K562 (cell line): ENCODE measurements around the gene TOR1A. TPM values are rescaled to one million over a fixed set of nuclear protein-coding genes. Genes with fewer than 3 reads are reported as not detected.
A peak's percentile ranks its signal among the peaks of the same experiment; 100 is the strongest.

Source experiments
- ATAC-seq: fragments of 200-7000 bp; cut with Tn5 transposase; 3 replicates; pipeline ENCODE4 v1.9.1; 2020; ENCODE audit warnings: moderate library complexity
- BruUV-seq: library from RNA; stranded (reverse); fragments of 400-500 nt; replicated peaks from 2 replicates; lab custom pipeline; 2021; lab: Mats Ljungman, UMichigan
- CTCF ChIA-PET: fragments of 300-600 bp; formaldehyde crosslinking; extraction: SDS; loops from one replicate; lab custom pipeline; 2021; ENCODE audit warnings: low intra/inter-chr PET ratio; lab: Yijun Ruan, JAX
- POLR2A ChIA-PET: fragments of 300-600, 350-650 bp; sonication (Branson Sonifier 250); formaldehyde crosslinking; extraction: SDS; loops from one replicate; lab custom pipeline; 2021; ENCODE audit warnings: antibody characterized with exemption, inconsistent platforms; lab: Yijun Ruan, JAX
- DNase-seq, 4 experiments: peaks; one replicate each; pipeline versions ENCODE4 v3.0.0 to v3.0.0-alpha.2; 2011 to 2018; ENCODE audit warnings: low spot score in 3 of 4, mixed read lengths in 3 of 4; ENCODE audit errors: extremely low read depth in 1 of 4
- FAIRE-seq: peaks from 2 replicates; lab custom pipeline; 2011; peaks lifted over from hg19 to GRCh38; lab: Jason Lieb, UNC
- H2AFZ ChIP-seq: 2 replicates; pipeline ENCODE4 v1.6.0; 2011; ENCODE audit warnings: low read depth, low read length, control low read depth, inconsistent platforms
- H3K27ac ChIP-seq: fragments of 200-600 bp; 3 replicates; pipeline ENCODE4 v1.8.0; 2011; ENCODE audit warnings: low read depth, mild to moderate bottlenecking, control low read depth, inconsistent platforms, low read length, moderate library complexity, mixed read lengths; ENCODE audit errors: extremely low read depth
- H3K27me3 ChIP-seq, 2 experiments: fragments of 300-600 bp in 1 of 2; 2 replicates in 1 of 2; 3 replicates in 1 of 2; pipeline versions ENCODE4 v1.6.0 to v1.8.0; 2011; ENCODE audit warnings: inconsistent platforms in 2 of 2, low read length in 2 of 2, mild to moderate bottlenecking in 1 of 2, mixed read lengths in 1 of 2, moderate library complexity in 1 of 2; ENCODE audit not compliant: control insufficient read depth in 2 of 2, insufficient read depth in 2 of 2
- H3K36me3 ChIP-seq: fragments of 300-600 bp; 3 replicates; pipeline ENCODE4 v1.8.0; 2011; ENCODE audit warnings: mild to moderate bottlenecking, low read length, inconsistent platforms; ENCODE audit not compliant: control insufficient read depth, insufficient read depth
- H3K4me1 ChIP-seq, 2 experiments: fragments of 200-600 bp in 1 of 2; replicated peaks in 1 of 2; 2 replicates in 1 of 2; 3 replicates in 1 of 2; pipeline versions ENCODE4 v1.5.1 to v1.8.0; 2011; ENCODE audit warnings: inconsistent platforms in 2 of 2, low read length in 2 of 2, mild to moderate bottlenecking in 1 of 2, mixed read lengths in 1 of 2, moderate library complexity in 1 of 2; ENCODE audit not compliant: control insufficient read depth in 2 of 2, insufficient read depth in 2 of 2
- H3K4me2 ChIP-seq: 2 replicates; pipeline ENCODE4 v1.6.1; 2011; ENCODE audit warnings: low read length, control low read depth, inconsistent platforms, mixed read lengths; ENCODE audit not compliant: insufficient read depth
- H3K4me3 ChIP-seq: fragments of 200-600 bp; sonication (generic), shearing (Covaris generic); 2 replicates; pipeline ENCODE4 v1.5.1; 2016; ENCODE audit warnings: control low read depth, inconsistent platforms
- H3K79me2 ChIP-seq: fragments of 200-600 bp; 3 replicates; pipeline ENCODE4 v1.8.0; 2011; ENCODE audit warnings: low read length, inconsistent platforms; ENCODE audit not compliant: control insufficient read depth, insufficient read depth
- H3K9ac ChIP-seq, 2 experiments: 2 replicates each; pipeline versions ENCODE4 v1.6.0 to v1.6.1; 2011; ENCODE audit warnings: low read depth in 2 of 2, low read length in 2 of 2, control low read depth in 1 of 2, inconsistent platforms in 1 of 2, mild to moderate bottlenecking in 1 of 2, mixed read lengths in 1 of 2; ENCODE audit not compliant: insufficient read depth in 1 of 2
- H3K9me1 ChIP-seq: one replicate; pipeline ENCODE4 v1.6.0; 2011; ENCODE audit warnings: inconsistent platforms, mild to moderate bottlenecking, low read length, moderate library complexity; ENCODE audit not compliant: control insufficient read depth, insufficient read depth
- H3K9me3 ChIP-seq: replicated peaks from 2 replicates; pipeline ENCODE4 v1.5.1; 2011; ENCODE audit warnings: low read depth, low read length, inconsistent platforms; ENCODE audit not compliant: control insufficient read depth, insufficient read depth
- H4K20me1 ChIP-seq: replicated peaks from 2 replicates; pipeline ENCODE4 v1.6.1; 2011; ENCODE audit warnings: low read length, inconsistent platforms, mixed read lengths; ENCODE audit not compliant: control insufficient read depth, insufficient read depth
- ATF4 ChIP-seq: fragments of 450-650 bp; formaldehyde crosslinking; IDR thresholded peaks from 2 replicates; pipeline ENCODE4 v1.4.0; 2022; ENCODE audit warnings: mild to moderate bottlenecking, moderate library complexity
- DIDO1 ChIP-seq: fragments of 450-650 bp; IDR thresholded peaks from 2 replicates; pipeline ENCODE4 v1.6.1; 2016; ENCODE audit warnings: low read depth, missing biosample characterization, missing genetic modification characterization
- FOXP1 ChIP-seq: sonication (generic); formaldehyde crosslinking; IDR thresholded peaks from 2 replicates; pipeline ENCODE4 v1.8.0; 2022; ENCODE audit warnings: mild to moderate bottlenecking, missing genetic modification reagents
- PBX2 ChIP-seq, 2 experiments: IDR thresholded peaks in 1 of 2; conservative IDR thresholded peaks in 1 of 2; 2 replicates each; pipeline ENCODE4 v1.6.1; 2016; ENCODE audit warnings: low read depth in 2 of 2, mild to moderate bottlenecking in 1 of 2, missing compliant biosample characterization in 1 of 2, missing genetic modification characterization in 1 of 2, moderate library complexity in 1 of 2
- RREB1 ChIP-seq: fragments of 250-450 bp; sonication (Bioruptor Pico); IDR thresholded peaks from 2 replicates; pipeline ENCODE4 v1.4.0; 2020
- ZNF76 ChIP-seq: fragments of 250-450 bp; sonication (Bioruptor Pico); IDR thresholded peaks from 2 replicates; pipeline ENCODE4 v1.4.0; 2020; ENCODE audit warnings: mild to moderate bottlenecking, moderate library complexity, borderline replicate concordance
- WGBS: fragments of 100-300 bp; shearing (Covaris generic); methylation state at CpG from one replicate; pipeline ENCODE4 v1.1.6; 2016; ENCODE audit warnings: low coverage, mixed read lengths; ENCODE audit not compliant: insufficient coverage; ENCODE audit errors: missing lambda C conversion rate; 5-methylcytosine and 5-hydroxymethylcytosine counted together
- in situ Hi-C: fragments of 300-500 bp; cut with MboI; formaldehyde crosslinking; loops from 4 replicates; pipeline ENCODE4 v1.15.0; 2018; ENCODE audit warnings: inconsistent platforms, mixed read lengths
- intact Hi-C: fragments of 100-400 bp; cut with micrococcal nuclease; formaldehyde crosslinking; loops from 2 replicates; pipeline ENCODE4 v1.14.2; 2022
- polyA plus RNA-seq, 8 experiments: library from polyadenylated mRNA; depleted of rRNA in 4 of 8; stranded (reverse) in 5 of 8; unstranded in 3 of 8; fragments of >200 nt; fragmentation: Nextera tagmentation in 2 of 8; fragmentation: Illumina TruSeq in 1 of 8; extraction: Ambion mirVana in 2 of 8; extraction: Trizol in 1 of 8; gene quantifications; 2 replicates each; pipeline versions ENCODE4 v1.2.1 to v1.2.3, GENCODE V29; 2011 to 2014; ENCODE audit warnings: inconsistent platforms in 1 of 8, missing spikeins in 1 of 8
- total RNA-seq, 7 experiments: library from RNA; depleted of rRNA in 6 of 7; stranded (reverse); fragments of >200 nt in 6 of 7; fragmentation: Illumina TruSeq in 2 of 7; extraction: Trizol in 2 of 7; gene quantifications; 2 replicates each; pipeline versions ENCODE4 v1.2.1 to v1.2.3, GENCODE V29; 2011 to 2021; ENCODE audit warnings: low replicate concordance in 1 of 7
- TF ChIP-seq, protein P1 (sequence below): fragments of 450-650 bp; formaldehyde crosslinking; IDR thresholded peaks from 2 replicates; pipeline ENCODE4 v1.4.0; 2020; ENCODE audit warnings: mild to moderate bottlenecking, mixed read lengths

Gene TOR1A
- total and polyA plus RNA-seq, 9 of the 15 experiments (the other 6 are each of a cell fraction or from before 2014, with no cell fraction given), result 4.5 to 85.8 (median 51.3) TPM

DNA sequence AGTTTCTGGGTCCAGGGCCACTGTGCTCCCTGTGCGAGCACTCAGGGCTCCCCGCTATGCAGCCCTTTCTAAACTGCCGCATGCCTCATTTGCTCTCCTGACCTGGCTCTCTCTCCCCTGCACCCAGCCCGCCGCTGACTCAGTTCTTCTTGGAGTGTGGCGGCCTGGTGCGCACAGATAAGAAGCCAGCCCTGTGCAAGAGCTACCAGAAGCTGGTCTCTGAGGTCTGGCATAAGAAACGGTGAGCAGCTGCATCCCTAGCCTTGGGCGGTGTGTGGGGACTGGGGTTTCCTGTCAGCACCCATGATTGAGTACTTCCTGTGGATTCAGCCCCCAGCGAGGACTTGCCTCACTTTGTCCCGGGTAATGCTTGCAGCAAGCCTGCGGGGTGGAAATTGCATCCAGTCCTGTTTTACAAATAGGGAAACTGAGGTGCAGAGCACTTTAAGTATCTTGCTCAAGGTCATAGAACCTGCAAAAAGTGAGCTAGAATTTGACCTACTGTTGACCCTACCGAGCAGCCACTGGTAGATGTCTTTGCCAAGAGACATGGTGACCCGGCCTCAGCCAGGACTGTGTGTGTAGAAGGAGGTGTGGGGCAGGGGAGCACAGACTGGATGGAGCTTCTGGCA lies 39.2 kb upstream of the TOR1A start:
- in situ Hi-C loops, result no loop called here
- Histone ChIP-seq H3K9me1 (peaks cover 4% of the 10 kb centered on the region), H3K36me3 (peaks cover 83% of the 10 kb centered on the region), H3K4me2 (peak overlapping the region; percentile 76), H3K79me2 (peaks cover 39% of the 10 kb centered on the region), H3K9ac (peak overlapping the region; percentile 68 to 69; a peak in 3 of 4 replicates), H3K9me3 (no peaks in the 10 kb centered on the region), H3K27me3 (no peaks in the 10 kb centered on the region), H3K4me1 (peaks cover 58 to 80% of the 10 kb centered on the region in 2 experiments), H3K4me3 (peak overlapping the region; percentile 0; the same call in 1 of the 2 replicates), H4K20me1 (no peaks in the 10 kb centered on the region), H3K27ac (peak overlapping the region; percentile 93), H2AFZ (peak overlapping the region; percentile 33; the same call in 1 of the 2 replicates)
- ChIA-PET POLR2A (interaction anchor here (0.5 to 9.4 kb wide), 17 partner anchors 8 to 1588 kb away, joined by 3 to 91 read pairs (median 4); partner anchors contain the start of gene GOLGA2), CTCF (no interaction called here)
- peak; percentile 97 to 100 (median 98) for DNase-seq
- peak; percentile 91 for ATAC-seq
- no TSS peak for BruUV-seq
- WGBS, result 2% methylated on average over 14 of the region's 14 CpGs
- intact Hi-C loops, result loop anchor here (1.0 kb wide), 4 partner anchors 16 to 39 kb away; partner anchors contain the start of genes C9orf78, TOR1A and USP20
- peak; percentile 99 for FAIRE-seq
- TF ChIP-seq, protein P1, sequence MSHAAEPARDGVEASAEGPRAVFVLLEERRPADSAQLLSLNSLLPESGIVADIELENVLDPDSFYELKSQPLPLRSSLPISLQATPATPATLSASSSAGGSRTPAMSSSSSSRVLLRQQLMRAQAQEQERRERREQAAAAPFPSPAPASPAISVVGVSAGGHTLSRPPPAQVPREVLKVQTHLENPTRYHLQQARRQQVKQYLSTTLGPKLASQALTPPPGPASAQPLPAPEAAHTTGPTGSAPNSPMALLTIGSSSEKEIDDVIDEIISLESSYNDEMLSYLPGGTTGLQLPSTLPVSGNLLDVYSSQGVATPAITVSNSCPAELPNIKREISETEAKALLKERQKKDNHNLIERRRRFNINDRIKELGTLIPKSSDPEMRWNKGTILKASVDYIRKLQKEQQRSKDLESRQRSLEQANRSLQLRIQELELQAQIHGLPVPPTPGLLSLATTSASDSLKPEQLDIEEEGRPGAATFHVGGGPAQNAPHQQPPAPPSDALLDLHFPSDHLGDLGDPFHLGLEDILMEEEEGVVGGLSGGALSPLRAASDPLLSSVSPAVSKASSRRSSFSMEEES (CRISPR knock-in tag), result no peak
- no peak for TF ChIP-seq PBX2 (CRISPR knock-in tag; IDR thresholded peaks at IDR 0.05; ENCODE audit: low read depth)
- peak; percentile 100 for TF ChIP-seq PBX2 (tag; conservative IDR thresholded peaks at IDR 0.05; ENCODE audit: low read depth)
- peak; percentile 79 for TF ChIP-seq ATF4 (CRISPR knock-in tag)
- peak; percentile 96; the same call in 1 of the 2 replicates for TF ChIP-seq ZNF76 (CRISPR knock-in tag)
- TF ChIP-seq FOXP1 (CRISPR knock-in tag), result peak; percentile 98
- peak; percentile 61; the same call in 1 of the 2 replicates for TF ChIP-seq DIDO1 (tag)
- TF ChIP-seq RREB1 (CRISPR knock-in tag), result peak; percentile 92
